ENCODE data around the gene PTOV1.
A peak's percentile ranks its signal among the peaks of the same experiment; 100 is the strongest.

The PTOV1 gene

GRCh38 chr19:49845414-49845813, 5.5 kb upstream of the PTOV1 start:
- DNase-seq = no peak

GRCh38 chr19:49846408-49846807, 4.6 kb upstream of the PTOV1 start:
- DNase-seq = no peak

GRCh38 chr19:49847731-49848696, 2.9 kb upstream of the PTOV1 start:
- DNase-seq = peak; percentile 78

- no peak for DNase-seq
These were observed 2.0 kb upstream of the PTOV1 start for GRCh38 chr19:49848938-49849337.

GRCh38 chr19:49849433-49850220, 1.3 kb upstream of the PTOV1 start:
- no peak for DNase-seq

- no peak for DNase-seq
These were observed 805 bp upstream of the PTOV1 start for GRCh38 chr19:49850221-49850486.

- DNase-seq = peak; percentile 38
These were observed 699 bp downstream of the PTOV1 start for GRCh38 chr19:49851456-49852259.

- peak; percentile 18 for DNase-seq
These were observed 1.7 kb downstream of the PTOV1 start for GRCh38 chr19:49852631-49853126.

GRCh38 chr19:49853852-49854377, 3.0 kb downstream of the PTOV1 start:
- no peak for DNase-seq

- no peak for DNase-seq
These were observed 3.7 kb downstream of the PTOV1 start for GRCh38 chr19:49854378-49855263.

- no peak for DNase-seq
These were observed 4.3 kb downstream of the PTOV1 start for GRCh38 chr19:49855277-49855675.

GRCh38 chr19:49855676-49856573, 5.0 kb downstream of the PTOV1 start:
- DNase-seq = no peak

- DNase-seq = no peak
These were observed 5.6 kb downstream of the PTOV1 start for GRCh38 chr19:49856574-49857021.

GRCh38 chr19:49857061-49857837, 6.3 kb downstream of the PTOV1 start:
- no peak for DNase-seq

GRCh38 chr19:49857838-49858087, 6.8 kb downstream of the PTOV1 start:
- no peak for DNase-seq

GRCh38 chr19:49858088-49858985, 7.4 kb downstream of the PTOV1 start:
- DNase-seq = no peak

GRCh38 chr19:49859682-49860335, 8.8 kb downstream of the PTOV1 start:
- DNase-seq = no peak

- DNase-seq = no peak
These were observed 9.6 kb downstream of the PTOV1 start for GRCh38 chr19:49860336-49861102.

Data from fibroblast of upper back skin (primary cell).